ENCODE data around the gene TSPAN18.
A peak's percentile ranks its signal among the peaks of the same experiment; 100 is the strongest.

Gene TSPAN18

GRCh38 chr11:44833221-44833876 lies 106.6 kb downstream of the TSPAN18 start:
- TF ChIP-seq CTCF (conservative IDR thresholded peaks at IDR 0.05; ENCODE audit: control insufficient read depth, insufficient read depth, low read depth, low read length) = no peak
- DNase-seq (ENCODE audit: low read depth) = no peak
- H3K4me3 ChIP-seq (ENCODE audit: control insufficient read depth, low read depth, low read length) = no peak overlapping the region

- no peak overlapping the region for H3K4me3 ChIP-seq (ENCODE audit: control insufficient read depth, low read depth, low read length)
- TF ChIP-seq CTCF (conservative IDR thresholded peaks at IDR 0.05; ENCODE audit: control insufficient read depth, insufficient read depth, low read depth, low read length) = no peak
- DNase-seq (ENCODE audit: low read depth) = no peak
Observed at GRCh38 chr11:44833877-44834452, 107.2 kb downstream of the TSPAN18 start.

- no peak overlapping the region for H3K4me3 ChIP-seq (ENCODE audit: control insufficient read depth, low read depth, low read length)
- TF ChIP-seq CTCF (conservative IDR thresholded peaks at IDR 0.05; ENCODE audit: control insufficient read depth, insufficient read depth, low read depth, low read length) = no peak
- DNase-seq (ENCODE audit: low read depth) = no peak
Observed at GRCh38 chr11:44834846-44835245, 108.1 kb downstream of the TSPAN18 start.

GRCh38 chr11:44835296-44835695 lies 108.5 kb downstream of the TSPAN18 start:
- TF ChIP-seq CTCF (conservative IDR thresholded peaks at IDR 0.05; ENCODE audit: control insufficient read depth, insufficient read depth, low read depth, low read length) = no peak
- no peak for DNase-seq (ENCODE audit: low read depth)
- H3K4me3 ChIP-seq (ENCODE audit: control insufficient read depth, low read depth, low read length) = no peak overlapping the region

- no peak for TF ChIP-seq CTCF (conservative IDR thresholded peaks at IDR 0.05; ENCODE audit: control insufficient read depth, insufficient read depth, low read depth, low read length)
- H3K4me3 ChIP-seq (ENCODE audit: control insufficient read depth, low read depth, low read length) = no peak overlapping the region
- DNase-seq (ENCODE audit: low read depth) = no peak
Observed at GRCh38 chr11:44835938-44836337, 109.2 kb downstream of the TSPAN18 start.

GRCh38 chr11:44837661-44838060 lies 110.9 kb downstream of the TSPAN18 start:
- no peak for TF ChIP-seq CTCF (conservative IDR thresholded peaks at IDR 0.05; ENCODE audit: control insufficient read depth, insufficient read depth, low read depth, low read length)
- no peak overlapping the region for H3K4me3 ChIP-seq (ENCODE audit: control insufficient read depth, low read depth, low read length)
- peak; percentile 10 for DNase-seq (ENCODE audit: low read depth)

Data from fibroblast of mammary gland (primary cell).